GM12873 (cell line): ENCODE data around the gene NAIF1.

Source experiments
- TF ChIP-seq, protein P1 (sequence below): IDR thresholded peaks from 2 replicates; pipeline ENCODE4 v1.5.1; 2012; ENCODE audit warnings: low read depth, mild to moderate bottlenecking, moderate library complexity, low read length, control low read depth; ENCODE audit not compliant: insufficient read depth; ENCODE audit errors: missing control alignments

The NAIF1 gene

DNA sequence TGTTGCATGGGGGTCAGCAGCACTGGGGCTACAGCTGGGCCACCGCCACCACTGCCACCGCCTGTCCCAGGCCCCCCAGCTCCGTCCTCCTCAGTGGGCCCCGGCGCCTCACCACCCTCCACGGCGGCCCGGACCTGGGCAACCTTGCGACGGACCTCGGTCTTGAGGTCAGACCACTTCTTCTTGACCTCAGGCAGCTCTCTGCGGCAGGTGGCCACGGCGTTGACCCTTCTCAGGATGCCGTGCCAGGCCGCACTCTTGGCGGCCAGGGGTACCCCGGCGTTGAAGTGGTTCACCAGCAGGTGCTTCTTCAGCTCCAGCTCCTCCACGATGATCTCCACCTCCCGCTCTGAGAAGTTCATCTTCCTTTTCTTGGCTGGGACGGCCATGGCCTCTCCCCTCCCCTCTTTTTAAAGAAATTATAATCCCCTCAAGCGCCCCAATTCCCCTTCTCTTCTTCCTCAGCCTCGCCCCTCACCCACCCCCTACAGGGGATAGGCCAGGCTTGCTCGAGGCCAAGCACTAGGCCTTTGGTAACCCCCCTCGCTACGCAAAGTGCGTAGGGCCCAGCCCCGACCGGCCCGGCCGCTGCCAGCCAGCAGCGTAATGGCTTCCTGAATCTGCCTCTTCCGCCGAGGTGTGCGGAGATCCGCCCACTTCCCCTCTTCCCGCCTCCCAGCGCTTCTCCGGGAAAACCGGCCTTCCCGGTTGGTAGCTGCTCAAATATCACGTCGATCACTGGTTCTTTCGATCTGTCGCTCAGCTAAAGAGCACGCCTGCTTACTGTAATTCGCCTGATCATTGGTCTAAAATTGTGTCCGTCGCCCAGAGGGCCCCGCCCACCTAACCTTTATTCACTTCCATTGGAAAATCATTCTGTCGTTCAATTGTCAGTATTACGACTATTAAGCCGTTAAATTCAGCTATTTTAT is at the start of gene NAIF1:
Gene NAIF1 (minus strand): TSS at position 608 of the 932 bp plus-strand sequence. CDS start 219 bp downstream, at position 389.
- TF ChIP-seq, protein P1, sequence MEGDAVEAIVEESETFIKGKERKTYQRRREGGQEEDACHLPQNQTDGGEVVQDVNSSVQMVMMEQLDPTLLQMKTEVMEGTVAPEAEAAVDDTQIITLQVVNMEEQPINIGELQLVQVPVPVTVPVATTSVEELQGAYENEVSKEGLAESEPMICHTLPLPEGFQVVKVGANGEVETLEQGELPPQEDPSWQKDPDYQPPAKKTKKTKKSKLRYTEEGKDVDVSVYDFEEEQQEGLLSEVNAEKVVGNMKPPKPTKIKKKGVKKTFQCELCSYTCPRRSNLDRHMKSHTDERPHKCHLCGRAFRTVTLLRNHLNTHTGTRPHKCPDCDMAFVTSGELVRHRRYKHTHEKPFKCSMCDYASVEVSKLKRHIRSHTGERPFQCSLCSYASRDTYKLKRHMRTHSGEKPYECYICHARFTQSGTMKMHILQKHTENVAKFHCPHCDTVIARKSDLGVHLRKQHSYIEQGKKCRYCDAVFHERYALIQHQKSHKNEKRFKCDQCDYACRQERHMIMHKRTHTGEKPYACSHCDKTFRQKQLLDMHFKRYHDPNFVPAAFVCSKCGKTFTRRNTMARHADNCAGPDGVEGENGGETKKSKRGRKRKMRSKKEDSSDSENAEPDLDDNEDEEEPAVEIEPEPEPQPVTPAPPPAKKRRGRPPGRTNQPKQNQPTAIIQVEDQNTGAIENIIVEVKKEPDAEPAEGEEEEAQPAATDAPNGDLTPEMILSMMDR, result no peak

DNA sequence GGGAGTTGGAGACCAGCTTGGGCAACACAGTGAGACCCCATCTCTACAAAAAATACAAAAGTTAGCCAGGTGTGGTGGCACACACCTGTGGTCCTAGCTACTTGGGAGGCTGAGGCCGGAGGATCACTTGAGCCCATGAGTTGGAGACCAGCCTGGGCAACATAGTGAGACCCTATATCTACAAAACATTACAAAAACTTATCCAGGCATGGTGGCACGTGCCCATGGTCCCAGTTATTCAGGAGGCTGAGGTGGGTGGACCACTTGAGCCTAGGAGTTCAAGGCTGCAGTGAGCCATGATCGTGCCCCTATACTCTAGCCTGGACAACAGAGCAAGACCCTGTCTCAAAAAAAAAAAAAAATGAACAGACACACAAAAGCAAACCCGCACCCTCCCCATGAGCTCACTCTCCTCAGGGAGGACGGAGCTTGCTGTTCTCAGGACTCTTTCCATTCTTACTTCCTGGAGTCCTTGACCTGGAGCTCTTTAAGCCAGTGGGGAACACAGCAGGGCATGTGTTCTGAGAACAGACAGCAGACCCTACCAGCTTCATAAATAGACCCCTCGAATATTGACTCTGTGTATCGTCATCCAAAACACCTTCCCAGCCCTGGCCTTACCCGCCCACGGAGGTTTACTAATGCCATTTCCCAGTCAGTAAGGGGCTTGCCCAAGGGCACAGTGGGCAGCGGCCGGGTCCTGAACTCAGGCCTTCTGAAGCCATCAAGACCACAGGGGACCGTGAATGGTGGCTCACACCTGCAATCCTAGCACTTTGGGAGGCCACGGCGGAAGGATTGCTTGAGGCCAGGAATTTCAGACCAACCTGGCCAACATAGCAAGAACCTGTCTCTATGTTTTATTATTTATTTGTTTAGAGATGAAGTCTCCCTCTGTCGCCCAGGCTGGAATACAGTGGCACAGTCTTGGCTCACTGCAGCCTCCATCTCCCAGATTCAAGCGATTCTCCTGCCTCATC is 49.3 kb upstream of the NAIF1 start:
- TF ChIP-seq, protein P1, result no peak

GRCh38 chr9:128115187-128116103 is 48.3 kb upstream of the NAIF1 start:
- TF ChIP-seq, protein P1, result no peak

DNA sequence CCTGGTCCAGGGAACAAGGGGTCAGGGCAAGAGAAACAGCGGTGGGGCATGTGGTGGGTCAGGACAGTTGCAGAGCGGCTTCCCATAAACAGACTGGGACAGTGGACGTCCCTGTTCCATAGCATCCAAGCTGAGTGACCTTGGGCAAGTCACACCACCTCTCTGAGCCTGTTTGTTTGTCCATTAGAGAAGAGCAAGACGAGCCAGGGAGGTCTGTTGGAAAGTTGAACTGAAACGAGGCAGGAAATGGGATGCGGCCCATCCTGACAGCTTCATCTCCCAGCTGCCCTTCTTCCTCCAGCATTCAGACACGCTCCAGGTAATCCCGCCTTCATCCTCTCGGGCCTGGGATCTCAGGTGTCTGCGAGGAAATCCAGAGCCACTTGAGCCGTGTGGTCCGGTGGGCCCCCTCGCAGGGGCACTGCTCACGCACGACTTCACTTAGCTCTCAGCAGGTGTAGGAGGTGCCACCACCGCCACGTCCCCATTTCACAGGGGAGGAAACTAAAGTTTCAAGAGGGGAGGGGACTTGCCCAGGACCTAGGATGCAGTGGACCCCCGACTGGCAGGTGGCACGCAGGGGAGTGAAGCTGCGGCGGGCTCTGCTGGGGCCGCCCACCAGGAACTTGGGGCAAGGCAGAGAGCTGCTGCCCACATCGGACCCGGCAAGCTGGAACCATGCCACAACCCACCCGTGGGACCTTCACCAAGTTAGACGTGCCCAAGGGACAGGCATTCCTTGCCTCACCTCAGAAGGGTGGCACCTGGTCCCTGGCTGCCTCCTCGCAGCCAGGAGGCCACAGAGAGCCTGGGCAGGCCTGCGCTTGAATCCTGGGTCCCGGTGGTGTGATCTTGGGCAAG is 47.4 kb upstream of the NAIF1 start:
- TF ChIP-seq, protein P1, result no peak

DNA sequence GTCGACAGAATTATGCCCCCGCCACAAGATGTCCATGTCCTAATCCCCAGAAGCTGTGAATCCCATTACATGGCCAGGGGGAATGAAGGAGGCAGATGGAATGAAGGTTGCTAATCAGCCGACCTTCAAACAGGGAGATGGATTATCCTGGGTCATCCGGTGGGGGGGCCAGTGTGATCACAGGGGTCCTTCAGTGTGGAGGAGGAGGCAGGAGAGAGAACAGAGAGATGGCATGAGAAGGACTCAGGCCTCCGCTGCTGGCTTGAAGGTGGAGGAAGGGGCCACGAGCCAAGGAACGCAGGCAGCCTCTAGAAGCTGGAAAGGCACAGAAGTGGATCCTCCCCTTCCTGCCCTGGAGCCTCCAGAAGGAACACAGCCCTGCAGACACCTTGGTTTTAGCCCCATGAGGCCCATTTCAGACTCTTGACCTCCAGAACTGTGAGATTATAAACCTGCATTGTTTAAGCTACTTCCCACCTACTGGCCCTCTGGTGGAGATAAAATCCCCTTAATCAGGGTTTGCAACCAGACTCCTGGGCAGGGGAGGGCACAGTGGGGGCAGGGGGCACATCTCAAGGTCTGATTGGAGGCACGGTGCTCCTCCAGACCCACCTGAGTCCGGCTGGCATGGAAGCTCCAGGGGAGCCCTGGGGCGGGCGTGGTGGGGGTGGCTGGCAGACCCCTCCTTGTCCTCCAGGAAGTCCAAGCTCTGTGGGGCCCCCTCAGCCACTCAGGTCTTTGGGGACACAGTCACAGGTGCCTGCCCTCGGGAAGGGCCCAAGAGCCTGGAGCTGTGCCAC is 46.6 kb upstream of the NAIF1 start:
- TF ChIP-seq, protein P1, result no peak
